Stimulated activated CD4-positive, alpha-beta T cell treated with anti-CD3 and anti-CD28 coated beads, Interleukin-1b, Interleukin-23, amount 100 ng/mL, for 24 hours (primary cell): Measurements from ENCODE around the gene RHOH.
"Not testable (repeated sequence)": the region's sequence is repeated elsewhere in the genome, so short reads cannot be mapped to it uniquely, and the experiment has no call there.

Source experiments
- DNase-seq, 4 experiments: peaks; one replicate each; pipeline ENCODE4 v3.0.0-alpha.2; 2020; ENCODE audit warnings: low read depth in 4 of 4, low spot score in 1 of 4

RHOH gene

DNA sequence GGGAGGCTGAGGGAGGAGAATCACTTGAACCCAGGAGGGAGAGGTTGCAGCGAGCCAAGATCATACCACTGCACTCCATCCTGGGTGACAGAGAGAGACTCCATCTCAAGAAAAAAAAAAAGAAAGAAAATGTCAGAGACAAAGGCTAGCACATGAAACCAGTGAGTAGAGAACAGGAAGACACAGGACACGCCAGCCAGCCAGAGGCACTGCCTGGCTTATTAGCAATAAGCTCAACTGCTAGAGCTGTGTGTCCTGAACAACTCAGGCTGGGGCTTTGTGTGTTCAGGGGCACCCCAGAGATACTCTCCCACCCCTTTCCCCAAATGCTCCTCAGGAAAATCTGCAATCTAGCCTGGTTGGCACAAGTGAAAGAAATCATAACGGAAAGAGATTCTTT is 60.0 kb downstream of the RHOH start:
- DNase-seq = no peak

DNA sequence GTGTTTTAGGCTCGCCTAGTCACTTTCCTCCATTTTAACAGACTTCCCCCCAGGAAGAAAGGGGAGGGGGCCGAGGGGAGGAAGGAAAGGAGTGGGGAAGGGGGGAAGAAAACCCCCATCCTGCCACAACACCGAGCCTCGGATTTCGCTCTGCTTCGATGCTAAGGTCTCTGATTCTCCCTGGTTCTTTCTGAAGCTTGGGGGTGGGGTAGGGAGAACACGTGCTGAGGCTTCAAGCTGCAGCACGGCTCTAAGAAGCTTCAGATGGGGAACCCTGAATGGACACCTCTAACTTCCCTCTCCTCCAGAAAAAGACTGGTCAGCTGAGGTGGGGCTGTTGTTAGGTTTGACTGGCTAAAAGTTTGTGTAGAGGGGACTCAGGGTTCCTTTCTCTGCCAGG is 61.8 kb downstream of the RHOH start:
- no peak for DNase-seq

DNA sequence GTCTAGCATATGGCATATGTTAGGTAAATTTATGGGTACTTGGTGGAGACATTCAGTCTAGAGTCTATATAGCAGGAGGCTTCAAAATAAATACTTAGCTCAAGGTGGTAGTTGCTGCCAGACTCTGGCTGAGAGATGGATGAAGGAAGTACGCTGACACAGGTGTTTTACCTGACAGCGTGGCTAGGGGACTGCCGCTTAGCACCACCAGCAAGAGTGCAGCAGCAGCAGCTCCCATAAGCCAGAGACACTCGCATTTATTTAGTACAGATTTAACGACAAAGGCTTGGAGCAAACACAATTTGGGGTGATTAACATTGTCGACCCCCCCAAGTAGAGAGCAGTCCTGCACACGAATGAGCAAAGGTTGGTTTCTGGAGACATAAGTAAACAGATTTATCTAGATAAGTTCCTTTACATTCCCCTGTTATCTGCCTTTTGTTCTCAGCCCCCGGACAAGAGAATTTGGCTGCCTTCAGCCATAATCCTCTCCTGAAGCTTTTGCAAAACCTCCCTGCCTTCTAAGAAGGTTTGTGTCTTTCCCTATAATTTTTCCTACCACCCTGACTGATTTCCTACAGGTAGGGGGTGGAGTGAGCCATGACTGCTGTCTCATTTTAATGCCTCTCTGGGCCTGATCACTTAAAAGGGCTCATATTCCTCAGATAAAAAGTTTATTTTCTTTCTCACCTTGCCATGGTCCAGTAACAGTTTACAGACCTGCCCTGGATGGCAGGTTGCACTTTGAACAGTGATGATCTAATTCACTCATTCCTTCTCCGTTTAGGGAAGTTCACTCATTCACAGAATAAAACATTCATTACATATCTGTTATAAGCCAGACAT is 64.6 kb downstream of the RHOH start:
- no peak for DNase-seq

DNA sequence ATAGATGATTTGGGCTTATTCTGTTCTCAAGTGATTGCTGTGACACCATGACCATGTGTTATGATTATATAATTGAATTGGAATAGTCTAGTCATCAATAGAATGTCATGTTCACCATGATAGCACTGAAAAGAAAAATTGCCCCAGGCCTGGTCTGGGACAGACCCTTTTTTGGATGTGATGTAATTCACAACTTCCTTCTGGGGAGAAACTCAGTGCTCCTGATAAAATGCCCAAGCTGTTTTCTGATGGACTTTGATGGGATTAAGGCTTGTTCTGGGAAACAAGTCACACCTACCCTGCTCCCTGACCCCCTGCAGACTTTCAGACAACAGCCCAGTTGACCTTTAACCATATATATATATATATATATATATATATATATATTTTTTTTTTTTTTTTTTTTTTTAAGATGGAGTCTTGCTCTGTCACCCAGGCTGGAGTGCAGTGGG is 65.3 kb downstream of the RHOH start:
- DNase-seq = no peak

DNA sequence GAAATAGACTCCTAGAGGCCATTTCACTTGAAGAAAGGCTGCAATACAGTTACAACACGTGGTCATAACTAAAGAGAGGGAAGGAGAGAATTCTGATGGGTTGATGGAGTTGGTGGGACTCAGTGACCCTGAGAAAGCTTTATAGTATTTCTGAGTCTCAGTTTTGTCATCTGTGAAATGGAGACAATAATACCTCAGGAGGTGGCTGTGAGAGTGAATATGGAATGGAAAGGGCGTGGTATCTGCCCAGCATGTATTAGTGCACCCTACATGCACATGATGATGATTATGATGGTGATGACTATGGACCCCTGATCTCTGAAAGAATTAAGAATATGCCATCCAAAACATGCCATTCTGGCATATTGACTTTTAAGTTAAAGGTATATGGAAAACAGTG is 66.0 kb downstream of the RHOH start:
- no peak for DNase-seq

DNA sequence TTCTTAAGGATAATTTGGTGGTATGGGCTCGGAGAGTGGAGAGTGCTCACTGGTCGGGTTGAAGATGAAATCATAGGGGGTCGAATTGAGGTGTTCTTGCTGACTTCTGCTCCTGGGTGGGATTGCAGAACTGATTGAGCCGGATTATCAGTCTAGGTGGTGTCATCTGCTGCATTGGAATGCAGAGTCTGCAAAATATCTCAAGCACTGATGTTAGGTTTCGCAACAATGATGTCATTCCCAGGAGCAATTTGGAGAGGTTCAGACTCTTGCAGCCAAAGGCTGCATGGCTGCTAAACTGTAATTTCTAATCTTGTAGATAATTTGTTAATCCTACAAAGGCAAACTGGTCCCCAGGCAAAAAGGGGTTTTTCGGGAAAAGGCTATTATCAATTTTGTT is 67.7 kb downstream of the RHOH start:
- DNase-seq = no peak

DNA sequence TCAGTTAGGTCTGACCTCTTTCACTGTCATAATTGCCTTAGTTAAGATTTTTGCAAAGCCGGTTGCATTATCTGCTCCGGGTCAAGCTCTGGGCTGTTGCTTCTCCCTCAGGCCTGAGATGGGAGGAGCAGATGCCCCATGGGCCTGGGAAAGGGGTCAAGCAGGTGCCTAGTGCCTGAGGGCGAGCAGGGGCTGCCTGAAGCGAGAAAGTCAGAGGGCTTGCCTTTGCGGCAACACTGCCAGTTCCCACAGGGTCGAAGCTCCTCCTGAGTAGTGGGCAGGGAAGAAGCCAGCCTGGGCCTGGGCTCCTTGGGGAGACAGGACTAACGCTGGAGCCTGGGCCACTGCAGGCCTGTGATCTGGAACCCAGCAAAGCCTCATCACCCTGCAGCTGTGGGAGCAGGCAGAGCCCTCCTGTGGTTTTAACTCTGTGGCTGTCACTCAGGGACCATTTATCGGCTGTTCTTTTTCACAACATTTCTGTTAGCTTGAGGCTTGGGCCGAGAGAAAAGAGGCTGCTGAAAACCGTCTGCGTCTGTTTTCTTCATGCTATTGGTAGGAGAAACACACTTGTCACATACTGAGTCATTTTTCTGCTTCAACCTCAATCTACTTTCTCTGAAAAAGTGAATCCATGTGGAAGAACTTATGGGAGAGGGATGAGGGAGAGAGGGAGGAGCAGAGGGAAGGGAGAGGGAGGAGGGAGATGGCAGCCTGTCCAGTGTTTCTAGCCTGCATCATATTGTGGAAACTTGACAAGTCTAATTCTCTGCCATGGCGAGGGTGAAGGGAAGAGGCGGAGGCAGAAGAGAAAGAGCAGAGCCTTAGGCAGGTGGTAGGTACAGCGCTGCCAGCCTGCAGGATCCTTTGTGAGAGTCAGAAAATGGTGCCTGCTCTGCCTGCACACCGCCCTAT is 68.4 kb downstream of the RHOH start:
- DNase-seq = no peak

DNA sequence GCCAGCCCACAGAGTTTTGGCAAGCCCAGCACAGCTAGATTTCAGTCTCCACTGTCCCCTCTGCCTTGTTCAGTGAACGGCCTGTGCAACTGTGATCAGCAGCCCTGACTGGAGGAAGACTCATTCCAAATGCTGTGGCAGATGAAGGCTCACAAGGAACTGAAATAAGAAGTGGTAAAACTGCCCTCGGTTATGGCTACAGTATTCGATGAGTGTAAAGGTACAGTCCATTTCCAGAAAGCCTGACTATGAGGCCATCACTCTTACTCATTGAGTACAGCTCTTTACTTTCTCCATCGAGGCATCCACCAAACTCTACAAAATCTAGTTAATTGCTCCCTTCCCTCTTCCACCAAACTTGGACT is 69.1 kb downstream of the RHOH start:
- no peak for DNase-seq

DNA sequence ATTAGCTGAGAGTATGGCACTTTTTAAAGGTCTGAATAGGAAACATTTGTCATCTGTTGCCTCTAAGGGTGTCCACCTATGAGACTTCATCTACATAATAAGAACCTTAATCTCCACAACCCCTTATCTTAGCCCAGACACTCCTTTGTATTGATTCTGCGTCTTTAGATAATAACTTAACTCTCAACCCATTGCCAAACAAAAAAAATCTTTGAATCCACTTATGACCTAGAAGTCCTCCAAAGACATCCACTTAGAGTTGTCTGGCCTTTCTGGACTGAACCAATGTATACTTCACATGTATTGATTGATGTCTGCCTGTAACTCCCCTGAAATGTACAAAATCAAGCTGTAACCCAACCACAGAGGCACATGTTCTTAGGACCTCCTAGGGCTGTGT is 72.3 kb downstream of the RHOH start:
- DNase-seq = no peak

DNA sequence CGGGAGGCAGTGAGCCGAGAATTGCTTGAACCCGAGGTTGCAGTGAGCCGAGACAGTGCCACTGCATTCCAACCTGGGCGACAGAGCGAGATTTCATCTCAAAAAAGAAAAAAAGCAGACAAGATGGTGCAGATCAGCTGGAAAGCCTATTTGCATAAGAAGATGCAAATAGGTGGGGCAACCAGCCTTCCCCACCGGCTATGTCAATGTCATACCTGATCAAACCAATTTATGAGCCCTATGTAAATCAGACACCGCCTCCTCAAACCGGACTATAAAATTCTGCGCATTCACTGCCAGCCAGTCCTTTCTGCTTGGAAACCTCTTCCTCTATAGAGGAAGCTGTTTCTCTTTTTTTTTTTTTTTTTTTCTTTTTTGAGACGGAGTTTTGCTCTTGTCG is 73.8 kb downstream of the RHOH start:
- DNase-seq = no peak

DNA sequence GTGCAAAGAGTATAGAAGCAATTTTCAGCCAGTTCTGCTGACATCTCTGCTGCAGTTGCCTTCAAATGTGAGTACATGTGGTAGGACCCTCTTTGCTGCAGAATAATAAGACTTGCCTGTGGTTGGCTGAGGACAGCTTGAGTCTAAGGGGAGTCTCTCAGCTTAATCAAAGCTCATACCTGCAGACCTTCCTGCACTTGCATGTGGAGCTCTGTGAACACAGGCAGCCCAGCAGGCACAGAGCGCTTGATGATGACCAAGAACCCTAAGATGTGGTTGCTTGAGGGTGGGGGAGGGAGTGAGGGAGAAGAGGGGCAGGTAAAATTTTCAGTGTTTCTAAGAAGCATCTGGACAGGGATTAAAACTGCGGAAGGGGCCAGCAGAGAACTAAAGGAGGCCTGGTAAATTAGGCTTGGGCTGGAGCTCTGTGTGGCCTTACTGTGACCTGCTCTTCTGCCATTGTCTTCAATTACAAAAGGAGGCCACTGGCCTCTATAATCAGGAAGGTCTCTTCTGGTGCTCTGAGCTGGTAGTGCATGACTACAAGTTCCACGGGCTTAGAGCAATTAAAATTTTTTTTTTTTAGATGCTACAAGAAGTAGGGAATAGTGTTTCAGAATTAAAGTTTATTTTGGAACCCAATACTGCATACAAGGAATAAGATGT is 78.4 kb downstream of the RHOH start:
- no peak for DNase-seq

DNA sequence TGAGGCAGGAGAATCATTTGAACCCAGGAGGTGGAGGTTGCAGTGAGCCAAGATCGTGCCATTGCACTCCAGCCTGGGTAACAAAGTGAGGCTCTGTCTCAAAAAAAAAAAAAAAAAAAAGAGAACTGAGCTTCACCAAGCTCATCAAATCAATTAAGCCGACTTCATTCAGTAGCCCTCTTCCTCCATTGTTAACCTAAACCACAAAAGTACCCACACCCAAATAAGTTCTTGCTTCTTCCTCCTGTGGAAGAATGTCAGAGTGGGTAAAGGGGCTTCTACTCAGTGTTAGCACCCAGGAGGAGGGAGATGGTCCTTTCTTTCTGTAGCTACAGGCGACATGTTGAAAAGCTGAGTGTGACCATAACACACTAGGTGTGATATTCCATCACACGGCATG is 79.7 kb downstream of the RHOH start:
- no peak for DNase-seq

DNA sequence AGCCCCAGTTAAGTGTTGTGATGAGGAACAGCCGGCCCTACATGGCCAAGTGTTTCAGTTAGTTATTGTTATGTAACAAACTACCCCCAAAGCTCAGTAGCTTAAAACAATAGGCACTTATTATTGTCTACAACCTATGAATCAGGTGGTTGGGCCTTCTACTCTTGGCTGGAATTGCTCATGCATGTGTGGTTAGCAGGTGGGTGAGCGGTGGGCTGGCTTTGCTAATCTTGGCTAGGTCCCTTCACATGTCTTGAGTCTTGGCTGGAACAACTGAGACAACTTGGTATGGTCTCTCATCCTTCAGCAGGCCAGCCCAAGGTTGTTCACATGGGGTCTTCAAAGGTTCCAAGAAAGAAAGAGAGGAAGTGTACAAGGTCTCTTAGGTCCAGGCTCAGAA is 83.8 kb downstream of the RHOH start:
- no peak for DNase-seq

DNA sequence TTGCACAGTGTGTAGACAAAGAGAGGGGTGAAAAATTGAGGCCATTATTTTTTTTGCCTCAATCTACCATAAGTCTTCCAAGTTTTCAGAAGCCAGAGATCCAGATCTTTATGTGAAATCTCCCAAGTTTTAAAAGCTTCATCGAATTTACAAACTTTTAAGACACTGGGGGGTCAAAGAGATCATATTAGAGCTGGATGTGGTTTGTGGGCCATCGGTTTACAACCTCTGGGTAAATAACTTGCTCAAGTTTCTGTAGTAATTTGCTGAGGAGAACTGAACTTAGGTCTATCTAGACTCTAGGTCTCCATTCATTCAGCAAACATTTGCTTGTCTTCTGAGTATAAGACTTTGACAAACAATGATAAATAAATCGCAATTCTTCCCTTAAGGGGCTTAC is 84.3 kb downstream of the RHOH start:
- DNase-seq = no peak

DNA sequence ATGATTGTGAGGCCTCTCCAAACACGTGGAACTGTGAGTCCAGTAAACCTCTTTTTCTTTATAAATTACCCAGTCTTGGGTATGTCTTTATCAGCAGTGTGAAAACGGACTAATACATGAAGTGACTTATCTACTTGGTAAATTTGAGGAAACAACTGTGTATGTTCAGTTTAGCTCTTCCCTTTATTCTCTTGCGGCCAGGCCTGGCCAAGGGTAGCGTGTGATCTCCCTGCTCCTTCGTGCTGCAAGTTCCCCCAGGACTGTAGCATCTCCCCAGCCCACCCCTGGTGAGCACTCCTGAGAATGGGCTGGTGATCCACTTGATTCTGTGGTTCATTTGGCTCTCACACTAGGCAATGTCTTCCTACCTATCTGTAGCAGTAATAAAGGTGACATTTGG is 85.1 kb downstream of the RHOH start:
- DNase-seq = no peak

DNA sequence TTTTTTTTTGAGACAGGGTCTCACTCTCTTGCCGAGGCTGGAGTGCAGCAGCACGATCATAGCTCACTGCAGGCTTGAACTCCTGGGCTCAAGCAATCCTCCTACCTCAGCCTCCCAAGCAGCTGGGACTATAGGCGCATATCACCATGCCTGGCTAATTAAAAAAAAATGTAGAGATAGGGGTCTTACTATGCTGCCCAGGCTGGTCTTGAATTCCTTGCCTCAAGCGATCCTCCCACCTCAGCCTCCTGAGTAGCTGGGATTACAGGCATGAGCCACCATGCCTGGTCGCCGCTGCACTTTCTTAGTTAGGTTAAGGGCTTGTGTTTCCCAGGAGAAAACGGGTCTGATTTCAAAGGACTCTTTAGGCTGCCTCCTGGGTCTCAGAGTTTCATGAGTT is 86.0 kb downstream of the RHOH start:
- DNase-seq = not testable (repeated sequence)

DNA sequence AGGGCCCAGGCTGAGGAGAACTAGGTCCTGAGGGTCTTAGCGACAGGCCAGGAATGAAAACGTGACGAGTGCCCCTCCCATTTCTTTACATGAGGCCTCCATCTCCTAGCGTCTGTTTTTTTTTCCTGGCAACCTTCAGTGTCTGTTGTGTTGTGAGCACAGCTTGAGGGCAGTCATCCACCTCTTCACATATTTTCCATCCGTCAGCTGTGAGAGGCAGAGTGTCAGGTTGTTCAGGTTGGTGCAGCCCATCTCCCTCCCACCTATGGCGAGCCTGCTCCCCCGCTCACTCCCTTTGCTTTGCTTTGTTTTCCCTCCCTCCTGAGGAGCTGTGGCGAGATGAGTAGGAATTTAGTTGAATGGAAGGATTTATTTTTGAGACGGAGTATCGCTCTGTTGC is 86.6 kb downstream of the RHOH start:
- DNase-seq = no peak

DNA sequence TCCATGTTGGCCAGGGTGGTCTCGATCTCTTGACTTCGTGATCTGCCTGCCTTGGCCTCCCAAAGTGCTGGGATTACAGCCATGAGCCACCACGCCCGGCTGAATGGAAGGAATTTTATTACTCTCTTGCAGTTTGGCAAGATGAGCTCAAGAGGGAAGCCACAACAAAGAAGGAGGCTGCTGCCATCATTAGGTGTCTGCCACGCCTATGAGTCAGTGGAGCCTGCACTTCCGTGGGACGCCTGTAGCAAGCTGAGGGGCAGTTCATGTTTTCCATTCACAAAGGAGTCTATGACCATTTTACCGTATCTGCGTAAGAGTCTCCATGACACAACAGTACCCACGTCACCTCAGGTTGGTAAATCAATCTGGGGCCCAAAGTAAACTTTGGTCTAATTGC is 87.1 kb downstream of the RHOH start:
- DNase-seq = peak in 3 of 4 experiments; percentile 42 to 78 (median 61)

DNA sequence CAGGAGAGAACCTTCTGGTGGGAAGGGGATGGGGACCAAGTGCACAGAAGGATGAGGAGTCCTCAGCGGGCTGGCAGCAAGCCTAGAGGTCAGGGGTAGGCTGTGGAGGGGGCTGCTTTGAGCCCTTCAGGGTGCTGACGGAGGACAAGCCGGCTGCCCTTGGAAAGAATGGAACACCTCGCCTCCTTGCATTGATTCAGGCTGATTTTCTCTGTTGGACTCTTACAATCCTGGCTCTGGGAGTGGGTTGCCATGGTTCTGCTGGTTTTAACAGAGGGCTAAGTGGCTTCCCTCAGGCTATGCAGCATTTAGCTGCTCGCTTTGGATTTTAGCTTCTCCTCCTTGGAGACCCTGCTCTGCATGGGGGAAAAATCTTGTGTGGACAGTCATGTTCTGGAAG is 88.9 kb downstream of the RHOH start:
- DNase-seq = no peak

DNA sequence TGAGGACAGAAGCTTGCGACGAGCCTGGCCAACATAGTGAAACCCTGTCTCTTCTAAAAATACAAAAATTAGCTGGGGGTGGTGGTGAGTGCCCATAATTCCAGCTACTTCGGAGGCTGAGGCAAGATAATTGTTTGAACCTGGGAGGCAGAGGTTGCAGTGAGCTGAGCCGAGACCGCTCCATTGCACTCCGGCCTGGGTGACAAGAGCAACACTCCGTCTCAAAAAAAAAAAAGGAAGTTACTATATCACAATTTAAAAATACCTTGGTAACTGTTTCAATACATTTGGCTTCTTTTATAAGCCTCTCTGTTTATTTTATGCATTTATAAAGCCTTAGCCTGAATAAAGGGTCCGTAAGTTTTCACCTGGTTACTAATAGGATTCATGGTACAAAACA is 91.7 kb downstream of the RHOH start:
- DNase-seq = no peak

DNA sequence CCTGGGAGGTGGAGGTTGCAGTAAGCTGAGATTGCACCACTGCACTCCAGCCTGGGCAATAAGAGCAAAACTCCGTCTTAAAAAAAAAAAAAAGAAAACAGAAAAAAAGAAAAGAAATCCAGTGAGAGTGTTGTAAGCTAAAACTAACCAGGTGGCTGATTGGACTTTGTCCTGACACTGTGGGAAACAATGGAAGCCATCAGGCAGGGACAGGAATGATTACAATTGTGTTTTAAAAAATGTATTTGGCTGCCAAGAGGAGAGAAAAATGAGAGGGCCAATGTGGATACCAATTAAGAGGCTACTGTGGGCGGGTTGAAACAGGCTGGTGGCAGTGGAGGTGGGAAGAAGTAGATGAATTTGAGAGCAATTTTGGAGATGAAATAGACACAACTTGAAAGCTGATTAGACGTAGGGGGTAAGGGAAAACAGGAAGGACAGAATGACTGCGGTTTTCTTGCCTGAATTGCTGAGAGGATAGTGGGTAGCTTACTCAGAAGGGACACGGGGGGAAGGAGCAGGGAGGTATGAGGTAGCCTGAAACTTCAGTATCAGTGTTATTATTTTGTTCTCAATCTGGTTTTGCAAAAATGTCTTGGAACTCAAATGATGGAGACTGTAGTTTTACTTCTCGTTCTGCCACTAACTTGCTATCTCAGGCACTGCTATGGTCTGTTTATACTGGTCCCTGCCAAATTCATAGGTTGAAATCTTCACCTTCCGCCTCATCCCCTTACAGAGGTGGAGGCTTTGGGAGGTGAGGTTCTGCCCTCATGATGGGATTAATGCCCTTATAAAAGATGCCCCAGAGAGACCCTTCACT is 92.7 kb downstream of the RHOH start:
- no peak for DNase-seq
